A549 (cell line): ENCODE data around the gene SLC22A23. TPM values are rescaled to one million over a fixed set of nuclear protein-coding genes. Genes with fewer than 3 reads are reported as not detected.

Experiments
- ATAC-seq, 2 experiments: fragments of 200-7000 bp in 1 of 2; fragments of >200 bp in 1 of 2; cut with Nextera tagmentation in 1 of 2; cut with Tn5 transposase in 1 of 2; 3 replicates each; pipeline versions ENCODE4 v1.8.0 to v1.9.1; 2018 to 2020; ENCODE audit warnings: mild to moderate bottlenecking in 1 of 2, moderate library complexity in 1 of 2
- CTCF ChIA-PET: fragments of 300-600 bp; sonication (Branson Sonifier 250); formaldehyde crosslinking; extraction: SDS; loops from one replicate; lab custom pipeline; 2021; ENCODE audit warnings: antibody characterized with exemption, inconsistent platforms; lab: Yijun Ruan, JAX
- POLR2A ChIA-PET: fragments of 350-600 bp; formaldehyde crosslinking; extraction: SDS; loops from one replicate; lab custom pipeline; 2021; ENCODE audit warnings: antibody characterized with exemption, inconsistent platforms; lab: Yijun Ruan, JAX
- DNase-seq, 2 experiments: peaks; one replicate each; pipeline versions ENCODE4 v3.0.0 to v3.0.0-alpha.2; 2011 to 2016; ENCODE audit warnings: low read depth in 1 of 2, low spot score in 1 of 2
- FAIRE-seq: peaks from 2 replicates; lab custom pipeline; 2011; peaks lifted over from hg19 to GRCh38; lab: Jason Lieb, UNC
- H3K27ac ChIP-seq, 2 experiments: fragments of >200 bp; sonication (Bioruptor Twin); formaldehyde crosslinking; 3 replicates each; pipeline ENCODE4 v1.5.1; 2016 to 2017
- H3K4me1 ChIP-seq: fragments of >200 bp; sonication (Bioruptor Twin); formaldehyde crosslinking; 3 replicates; pipeline ENCODE4 v1.6.1; 2016
- H3K4me2 ChIP-seq: fragments of >200 bp; sonication (Bioruptor Twin); formaldehyde crosslinking; 3 replicates; pipeline ENCODE4 v1.6.1; 2016
- H3K4me3 ChIP-seq: fragments of >200 bp; sonication (Bioruptor Twin); formaldehyde crosslinking; 3 replicates; pipeline ENCODE4 v1.5.1; 2016
- H3K9me3 ChIP-seq: fragments of >200 bp; sonication (Bioruptor Twin); formaldehyde crosslinking; 3 replicates; pipeline ENCODE4 v1.6.1; 2016
- BCL3 ChIP-seq: fragments of >200 bp; sonication (Bioruptor Twin); formaldehyde crosslinking; IDR thresholded peaks from 3 replicates; pipeline ENCODE4 v1.6.1; 2016
- BHLHE40 ChIP-seq: IDR thresholded peaks from 2 replicates; pipeline ENCODE4 v1.6.1; 2012; ENCODE audit warnings: low read depth, low read length, inconsistent platforms
- CBX2 ChIP-seq: fragments of 200-600 bp; sonication (generic); IDR thresholded peaks from 2 replicates; pipeline ENCODE4 v1.6.1; 2016; ENCODE audit warnings: low read depth, mild to moderate bottlenecking, borderline replicate concordance
- CBX8 ChIP-seq: fragments of 200-600 bp; sonication (generic); IDR thresholded peaks from 2 replicates; pipeline ENCODE4 v1.6.1; 2016
- CEBPB ChIP-seq, 2 experiments: fragments of >200 bp in 1 of 2; sonication (Bioruptor Twin) in 1 of 2; formaldehyde crosslinking in 1 of 2; IDR thresholded peaks; 2 replicates each; pipeline ENCODE4 v1.6.1; 2012 to 2016
- CHD4 ChIP-seq: fragments of 200-600 bp; sonication (generic); IDR thresholded peaks from 2 replicates; pipeline ENCODE4 v1.6.1; 2016; ENCODE audit warnings: antibody characterized with exemption, mild to moderate bottlenecking, borderline replicate concordance
- EHMT2 ChIP-seq: fragments of 200-600 bp; sonication (generic); IDR thresholded peaks from 2 replicates; pipeline ENCODE4 v1.6.1; 2016; ENCODE audit warnings: antibody characterized with exemption, low read depth, mild to moderate bottlenecking, moderate library complexity
- EP300 ChIP-seq, 2 experiments: fragments of >200 bp; sonication (Bioruptor Twin); formaldehyde crosslinking; IDR thresholded peaks; 2 replicates in 1 of 2; 3 replicates in 1 of 2; pipeline ENCODE4 v1.6.1; 2016 to 2017
- FOXS1 ChIP-seq: fragments of 250-450 bp; sonication (Bioruptor Pico); IDR thresholded peaks from 2 replicates; pipeline ENCODE4 v1.5.0; 2020; ENCODE audit warnings: mild to moderate bottlenecking, moderate library complexity
- GATA3 ChIP-seq: IDR thresholded peaks from 2 replicates; pipeline ENCODE4 v1.6.1; 2012; ENCODE audit warnings: borderline replicate concordance
- HEYL ChIP-seq: fragments of 250-450 bp; sonication (Bioruptor Pico); IDR thresholded peaks from 2 replicates; pipeline ENCODE4 v1.8.0; 2021; ENCODE audit warnings: mild to moderate bottlenecking, moderate library complexity
- HOXB5 ChIP-seq: fragments of 250-450 bp; sonication (Bioruptor Pico); IDR thresholded peaks from 2 replicates; pipeline ENCODE4 v1.5.0; 2020; ENCODE audit warnings: mild to moderate bottlenecking, moderate library complexity
- MAFK ChIP-seq: fragments of 450-650 bp; IDR thresholded peaks from 2 replicates; pipeline ENCODE4 v1.6.1; 2014; ENCODE audit not compliant: partially characterized antibody
- MAZ ChIP-seq: fragments of 150-350 bp; IDR thresholded peaks from 2 replicates; pipeline ENCODE4 v1.6.1; 2014; ENCODE audit warnings: antibody characterized with exemption, low read depth, low read length, borderline replicate concordance
- NFE2L2 ChIP-seq: fragments of 150-350 bp; conservative IDR thresholded peaks from 2 replicates; pipeline ENCODE4 v1.6.1; 2014; ENCODE audit warnings: low read length
- PBX3 ChIP-seq: IDR thresholded peaks from 2 replicates; pipeline ENCODE4 v1.6.1; 2012
- PHF8 ChIP-seq: fragments of 200-600 bp; sonication (generic); IDR thresholded peaks from 2 replicates; pipeline ENCODE4 v1.6.1; 2016; ENCODE audit warnings: low read depth, mild to moderate bottlenecking, antibody characterized with exemption, moderate library complexity, borderline replicate concordance
- RAD21 ChIP-seq, 2 experiments: fragments of >200 bp in 1 of 2; sonication (Bioruptor Twin) in 1 of 2; formaldehyde crosslinking in 1 of 2; IDR thresholded peaks in 1 of 2; conservative IDR thresholded peaks in 1 of 2; 2 replicates in 1 of 2; 3 replicates in 1 of 2; pipeline ENCODE4 v1.6.1; 2012 to 2018; ENCODE audit warnings: inconsistent platforms in 1 of 2
- RCOR1 ChIP-seq: fragments of 150-350 bp; IDR thresholded peaks from 2 replicates; pipeline ENCODE4 v1.6.1; 2014; ENCODE audit warnings: antibody characterized with exemption, low read length, low read depth
- REST ChIP-seq: fragments of 200-600 bp; sonication (generic); IDR thresholded peaks from 2 replicates; pipeline ENCODE4 v1.6.1; 2016; ENCODE audit warnings: antibody characterized with exemption, mild to moderate bottlenecking, moderate library complexity
- RFX5 ChIP-seq: fragments of 450-650 bp; IDR thresholded peaks from 2 replicates; pipeline ENCODE4 v1.7.1; 2014; ENCODE audit warnings: antibody characterized with exemption, mild to moderate bottlenecking, moderate library complexity
- USF2 ChIP-seq: fragments of 450-650 bp; IDR thresholded peaks from 2 replicates; pipeline ENCODE4 v1.6.1; 2014; ENCODE audit warnings: antibody characterized with exemption
- ZFP36 ChIP-seq: fragments of 450-650 bp; IDR thresholded peaks from 2 replicates; pipeline ENCODE4 v1.6.1; 2014; ENCODE audit warnings: borderline replicate concordance; ENCODE audit not compliant: partially characterized antibody
- WGBS: methylation state at CpG from one replicate; pipeline ENCODE4 v1.1.6; 2017; ENCODE audit errors: missing lambda C conversion rate; 5-methylcytosine and 5-hydroxymethylcytosine counted together
- polyA plus RNA-seq, 4 experiments: library from polyadenylated mRNA; depleted of rRNA in 3 of 4; stranded (reverse); fragments of >200 nt; fragmentation: RNase III in 1 of 4; extraction: RNeasy Plus Mini Kit Qiagen cat#74134 plus additional on column Dnase treatment in 1 of 4; gene quantifications; 2 replicates in 3 of 4; 3 replicates in 1 of 4; pipeline ENCODE4 v1.2.3, GENCODE V29; 2011 to 2017

Gene SLC22A23
- polyA plus RNA-seq, 2 of the 4 experiments (the other 2 are of a cell fraction): 4.4 to 6.2 TPM

GRCh38 chr6:3371222-3371949, 85.5 kb downstream of the SLC22A23 start:
- 93% methylated on average over 5 of the region's 5 CpGs for WGBS
- H3K27ac ChIP-seq: no peak overlapping the region
- H3K4me3 ChIP-seq: no peak overlapping the region
- H3K9me3 ChIP-seq: no peaks in the 10 kb centered on the region
- POLR2A ChIA-PET: no interaction called here
- CTCF ChIA-PET: interaction anchor here (0.7 to 1.0 kb wide), 3 partner anchors 8 to 91 kb away, joined by 3 read pairs; no protein-coding TSS in a partner anchor
- no peak for ATAC-seq
- no peak for TF ChIP-seq PHF8
- TF ChIP-seq CBX2: no peak
- no peak for TF ChIP-seq HOXB5 (CRISPR knock-in tag)
- TF ChIP-seq MAFK: no peak
- no peak for TF ChIP-seq FOXS1
- TF ChIP-seq BCL3: no peak
- no peak for TF ChIP-seq USF2
- TF ChIP-seq ZFP36: no peak
- no peak for TF ChIP-seq HEYL (CRISPR knock-in tag)
- no peak for TF ChIP-seq EHMT2
- TF ChIP-seq RAD21 (conservative IDR thresholded peaks at IDR 0.05 in 1 of 2, IDR thresholded peaks at IDR 0.05 in 1 of 2): no peak
- no peak for TF ChIP-seq CEBPB (IDR thresholded peaks at IDR 0.05)
- TF ChIP-seq CHD4: no peak
- no peak for TF ChIP-seq PBX3
- TF ChIP-seq, all 56 proteins: peak for 0
- no peak for DNase-seq
- no peak for FAIRE-seq
- H3K4me1 ChIP-seq: peaks cover 33% of the 10 kb centered on the region
- H3K4me2 ChIP-seq: no peak overlapping the region

- no peak overlapping the region for H3K4me2 ChIP-seq
- H3K4me1 ChIP-seq: peaks cover 34% of the 10 kb centered on the region
- no peak for FAIRE-seq
- ChIA-PET CTCF (interaction anchor here (0.7 to 1.0 kb wide), 2 partner anchors 9 to 91 kb away, joined by 3 read pairs; no protein-coding TSS in a partner anchor), POLR2A (no interaction called here)
- WGBS: 60% methylated on average over 11 of the region's 15 CpGs
- TF ChIP-seq RCOR1 (no peak), FOXS1 (no peak), MAZ (no peak), REST (no peak), BHLHE40 (no peak), ZFP36 (no peak), RFX5 (no peak), USF2 (no peak), NFE2L2 (no peak), EHMT2 (no peak), GATA3 (no peak), EP300 (IDR thresholded peaks at IDR 0.05) (no peak), CHD4 (no peak), CBX8 (no peak)
- H3K9me3 ChIP-seq: no peaks in the 10 kb centered on the region
- no peak for DNase-seq
- H3K27ac ChIP-seq: no peak overlapping the region; a peak in 1 of 6 replicates
- H3K4me3 ChIP-seq: no peak overlapping the region
- no peak for ATAC-seq
Observed at GRCh38 chr6:3370361-3371221, 86.3 kb downstream of the SLC22A23 start.
